A549 treated with GW870086 at 1 μM for 4 hours (cell line): ENCODE measurements around the gene AARS1. TPM values are rescaled to one million over a fixed set of nuclear protein-coding genes. Genes with fewer than 3 reads are reported as not detected.

Source experiments
- total RNA-seq: library from RNA; stranded (reverse); fragments of 200-300 nt; extraction: Qiagen RNA extraction; gene quantifications from 5 replicates; pipeline ENCODE4 v1.2.3, GENCODE V29; 2022; ENCODE audit warnings: low read depth

The AARS1 gene
- total RNA-seq, result 84.8 to 96.4 TPM (median 89.9 TPM) in 5 replicates

DNA sequence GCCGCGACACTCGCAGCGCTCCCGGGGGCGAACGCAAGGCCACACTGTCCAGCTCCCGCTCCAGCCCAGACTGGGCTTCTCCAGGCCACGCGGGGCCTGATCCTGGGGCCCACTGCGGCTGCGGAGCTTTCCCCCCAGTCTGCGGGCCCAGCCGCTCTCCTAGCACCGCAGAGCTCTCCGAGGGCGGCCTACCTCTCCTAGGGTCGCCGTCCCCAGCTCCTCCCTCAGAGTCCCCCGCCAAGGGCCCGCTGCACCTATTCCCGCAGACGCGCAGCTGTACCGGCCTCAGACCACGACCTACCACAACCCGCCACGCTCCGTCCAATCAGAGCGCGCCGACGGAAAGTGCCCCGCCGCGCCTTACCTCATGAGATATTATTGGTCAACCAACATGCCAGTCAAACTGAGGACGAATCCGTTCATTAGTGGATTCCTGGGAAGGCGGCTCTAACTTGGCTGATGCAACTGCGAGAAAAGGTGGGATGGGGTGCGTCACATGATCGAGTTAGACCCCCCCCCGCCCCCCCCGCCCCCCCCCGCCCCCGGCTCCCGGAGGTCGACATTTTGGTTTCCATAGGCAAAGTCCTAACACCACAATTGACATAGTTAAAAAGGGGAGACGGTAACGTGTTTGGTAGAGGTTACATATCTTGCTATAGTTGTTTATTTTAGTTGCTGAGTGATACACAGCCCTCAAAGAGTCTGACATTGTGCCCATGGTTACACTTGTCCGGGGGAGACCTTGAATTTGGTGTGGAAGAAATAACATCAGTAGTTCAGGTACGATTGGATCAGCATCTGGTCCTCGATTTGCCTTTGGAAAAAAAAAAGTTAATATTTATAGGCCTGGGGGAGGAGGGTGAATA is at the start of gene AARS1:
Gene AARS1 (minus strand): TSS at position 278 of the 866 bp plus-strand sequence. CDS start 6,743 bp downstream, outside the sequence.

DNA sequence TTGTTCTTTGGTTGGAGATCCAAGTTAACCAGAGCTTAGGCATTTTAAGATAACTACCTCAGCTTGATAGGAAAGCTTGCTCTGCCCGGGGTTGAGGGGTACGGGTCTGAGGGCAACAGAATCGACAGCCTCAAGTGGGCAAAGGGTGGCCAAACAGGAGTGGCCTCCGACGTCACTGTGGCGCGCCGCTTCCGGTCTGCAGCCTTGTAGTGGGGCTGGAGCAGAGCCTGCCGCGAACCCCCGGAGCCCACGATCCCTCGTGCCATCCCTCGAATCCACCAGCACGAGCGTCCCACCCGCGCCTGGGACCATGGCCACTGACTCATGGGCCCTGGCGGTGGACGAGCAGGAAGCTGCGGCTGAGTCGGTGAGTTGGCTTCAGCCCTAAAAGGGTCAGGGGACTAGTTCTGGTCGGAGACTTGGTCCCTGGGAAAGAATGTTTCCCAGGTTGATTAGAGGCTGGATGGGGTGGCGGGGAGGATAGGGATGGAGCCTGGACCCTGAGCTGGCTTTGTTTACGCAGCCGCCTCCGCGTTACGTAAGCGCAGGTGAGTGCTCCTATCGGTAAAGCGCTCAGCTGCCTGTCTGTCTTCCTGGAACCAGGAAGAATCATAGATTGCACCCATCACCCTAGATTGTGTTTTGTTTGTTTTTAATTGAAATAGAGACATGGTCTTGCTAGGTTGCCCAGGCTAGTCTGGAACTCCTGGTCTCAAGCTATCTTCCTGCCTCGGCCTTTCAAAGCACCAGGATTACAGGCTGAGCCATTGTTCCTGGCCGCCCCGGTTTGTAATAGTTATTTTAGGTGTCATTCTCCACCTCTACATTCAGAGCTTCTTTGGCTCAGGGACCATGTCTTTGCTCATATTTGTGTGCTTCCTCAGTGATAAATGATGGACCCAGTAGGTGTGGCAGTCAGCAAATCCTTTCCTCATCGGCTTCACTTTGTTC is 10.0 kb upstream of the AARS1 start, which contains the start of gene DDX19B:
Gene DDX19B (plus strand): TSS at position 199 of the 951 bp plus-strand sequence. CDS start 112 bp downstream, at position 311.

DNA sequence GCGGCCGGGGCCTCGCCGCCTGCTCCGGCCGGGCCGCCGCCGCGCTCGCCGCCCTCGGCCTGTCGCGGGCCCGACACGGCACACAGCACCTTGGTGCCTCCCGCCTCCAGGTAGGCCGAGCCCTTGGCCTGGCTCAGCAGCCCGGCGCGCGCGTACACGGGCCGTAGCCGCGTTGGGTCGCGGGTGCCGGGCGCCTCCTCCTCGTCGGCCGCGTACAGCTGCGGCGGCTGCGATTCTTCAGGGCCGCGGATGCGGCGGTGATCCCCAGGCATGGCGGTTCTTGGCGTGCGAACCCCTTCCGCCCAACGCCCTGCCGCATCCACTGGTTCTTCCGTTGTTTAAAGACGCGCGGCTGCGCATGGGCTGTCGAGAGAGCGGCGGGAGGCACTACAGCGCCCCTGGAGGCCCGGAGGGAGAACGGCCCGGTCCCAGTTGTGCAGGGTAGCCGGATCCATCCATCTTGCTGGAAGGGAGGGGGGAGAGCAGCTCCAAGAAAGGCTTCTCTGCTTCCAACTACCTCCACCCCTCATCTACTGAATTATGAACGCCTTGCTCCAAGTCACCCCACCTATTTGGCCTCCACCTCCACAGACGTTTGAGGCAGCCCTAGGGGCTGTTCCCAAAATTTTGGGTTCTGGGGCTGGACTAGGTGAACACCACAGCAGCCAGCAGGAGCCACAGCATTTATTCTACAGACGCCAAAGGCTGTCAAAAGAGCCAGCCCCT is 37.5 kb downstream of the AARS1 start, which contains the start of gene EXOSC6:
Gene EXOSC6 (minus strand): TSS at position 312 of the 726 bp plus-strand sequence. CDS start 40 bp downstream, at position 272.

Other genes starting within 250 kb of the AARS1 start
- 12.9 to 16.7 TPM (median 15.7 TPM) in 5 replicates for gene PDPR, start 175.2 kb downstream of the AARS1 start, total RNA-seq
- 0.08 to 0.09 TPM in 2 of 5 replicates, not detected in the others for gene CLEC18C, start 115.7 kb downstream of the AARS1 start, total RNA-seq
- 12.7 to 16.3 TPM (median 16.0 TPM) in 5 replicates for gene EXOSC6, start 37.6 kb downstream of the AARS1 start, total RNA-seq
- 26.7 to 35.0 TPM (median 29.5 TPM) in 5 replicates for gene DDX19B, start 9.7 kb upstream of the AARS1 start, total RNA-seq
- 37.8 to 39.6 TPM (median 38.5 TPM) in 5 replicates for gene DDX19A, start 57.4 kb upstream of the AARS1 start, total RNA-seq
- gene ST3GAL2, start 149.6 kb upstream of the AARS1 start, total RNA-seq, result 19.3 to 27.1 TPM (median 24.2 TPM) in 5 replicates
- gene FCSK, start 165.1 kb upstream of the AARS1 start, total RNA-seq, result 4.5 to 5.3 TPM (median 4.9 TPM) in 5 replicates
- gene COG4, start 234.0 kb upstream of the AARS1 start, total RNA-seq, result 27.0 to 33.8 TPM (median 30.2 TPM) in 5 replicates
- 126 to 210 TPM (median 193 TPM) in 5 replicates for gene SF3B3, start 234.3 kb upstream of the AARS1 start, total RNA-seq